Measurements from ENCODE around the gene ECHDC3.

GRCh38 chr10:11755512-11756263, 13.5 kb downstream of the ECHDC3 start:
- TF ChIP-seq RAD21 (IDR thresholded peaks at IDR 0.05; ENCODE audit: low read length) (no peak), MAX (IDR thresholded peaks at IDR 0.05; ENCODE audit: low read depth) (no peak)

All from SK-N-SH (cell line).